ENCODE data around the gene CBARP.

Gene CBARP

GRCh38 chr19:1270854-1271527, 33.2 kb upstream of the CBARP start:
- no peak for TF ChIP-seq CTCF (conservative IDR thresholded peaks at IDR 0.05; ENCODE audit: low read depth, low read length)
- peak overlapping the region; percentile 81; the same call in 1 of the 2 replicates for H3K27ac ChIP-seq

GRCh38 chr19:1270213-1270853, 32.5 kb upstream of the CBARP start:
- H2AFZ ChIP-seq (ENCODE audit: low read depth), result no peak overlapping the region
- H3K4me1 ChIP-seq (ENCODE audit: low read depth, poor library complexity, severe bottlenecking), result peaks cover 35% of the 10 kb centered on the region
- H3K36me3 ChIP-seq (ENCODE audit: insufficient read depth), result peaks cover 25% of the 10 kb centered on the region; the same call in 1 of the 2 replicates
- peak overlapping the region; percentile 81 for H3K27ac ChIP-seq
- peak overlapping the region; percentile 72 for H3K9ac ChIP-seq
- H3K27me3 ChIP-seq (ENCODE audit: insufficient read depth, low read depth), result no peaks in the 10 kb centered on the region
- no peak for TF ChIP-seq CTCF (conservative IDR thresholded peaks at IDR 0.05; ENCODE audit: low read depth, low read length)
- H3K79me2 ChIP-seq (ENCODE audit: insufficient read depth, low read depth), result peaks cover 36% of the 10 kb centered on the region
- H3K4me3 ChIP-seq (IDR thresholded peaks at IDR 0.05; ENCODE audit: insufficient read depth, low read depth, low read length), result peak overlapping the region; percentile 50
- no peaks in the 10 kb centered on the region for H4K20me1 ChIP-seq (ENCODE audit: insufficient read depth)
- H3K4me2 ChIP-seq, result peak overlapping the region; percentile 95

More at GRCh38 chr19:1270854-1271527, 33.2 kb upstream of the CBARP start:
- Histone ChIP-seq H3K27me3 (ENCODE audit: insufficient read depth, low read depth) (no peaks in the 10 kb centered on the region), H3K36me3 (ENCODE audit: insufficient read depth) (peaks cover 25% of the 10 kb centered on the region; the same call in 1 of the 2 replicates), H3K4me1 (ENCODE audit: low read depth, poor library complexity, severe bottlenecking) (peaks cover 32% of the 10 kb centered on the region), H3K4me3 (IDR thresholded peaks at IDR 0.05; ENCODE audit: insufficient read depth, low read depth, low read length) (no peak overlapping the region), H3K79me2 (ENCODE audit: insufficient read depth, low read depth) (peaks cover 36% of the 10 kb centered on the region), H2AFZ (ENCODE audit: low read depth) (no peak overlapping the region), H3K9ac (peak overlapping the region; percentile 72; the same call in 1 of the 2 replicates), H4K20me1 (ENCODE audit: insufficient read depth) (no peaks in the 10 kb centered on the region), H3K4me2 (peak overlapping the region; percentile 95)

- Histone ChIP-seq H3K9ac (peak overlapping the region; percentile 72), H3K27me3 (ENCODE audit: insufficient read depth, low read depth) (no peaks in the 10 kb centered on the region), H2AFZ (ENCODE audit: low read depth) (no peak overlapping the region), H4K20me1 (ENCODE audit: insufficient read depth) (no peaks in the 10 kb centered on the region), H3K4me3 (IDR thresholded peaks at IDR 0.05; ENCODE audit: insufficient read depth, low read depth, low read length) (peak overlapping the region; percentile 50), H3K4me2 (peak overlapping the region; percentile 95), H3K4me1 (ENCODE audit: low read depth, poor library complexity, severe bottlenecking) (peaks cover 35% of the 10 kb centered on the region), H3K79me2 (ENCODE audit: insufficient read depth, low read depth) (peaks cover 36% of the 10 kb centered on the region), H3K36me3 (ENCODE audit: insufficient read depth) (peaks cover 25% of the 10 kb centered on the region; the same call in 1 of the 2 replicates), H3K27ac (peak overlapping the region; percentile 81)
- TF ChIP-seq CTCF (conservative IDR thresholded peaks at IDR 0.05; ENCODE audit: low read depth, low read length), result no peak
These were observed 31.8 kb upstream of the CBARP start for GRCh38 chr19:1269478-1270212.

GRCh38 chr19:1269065-1269477, 31.3 kb upstream of the CBARP start, which contains the start of gene CIRBP:
TSS of gene CIRBP (plus strand) at chr19:1269332. CDS start at chr19:1270934, 1,602 bp downstream.
- no peaks in the 10 kb centered on the region for H4K20me1 ChIP-seq (ENCODE audit: insufficient read depth)
- peak within 1 kb of the TSS; percentile 95 for H3K4me2 ChIP-seq
- peak within 1 kb of the TSS; percentile 36; the same call in 1 of the 2 replicates for H2AFZ ChIP-seq (ENCODE audit: low read depth)
- H3K27ac ChIP-seq, result peak within 1 kb of the TSS; percentile 81
- peaks cover 36% of the 10 kb centered on the region for H3K79me2 ChIP-seq (ENCODE audit: insufficient read depth, low read depth)
- H3K27me3 ChIP-seq (ENCODE audit: insufficient read depth, low read depth), result no peaks in the 10 kb centered on the region
- peaks cover 21% of the 10 kb centered on the region; the same call in 1 of the 2 replicates for H3K36me3 ChIP-seq (ENCODE audit: insufficient read depth)
- H3K9ac ChIP-seq, result peak within 1 kb of the TSS; percentile 72
- H3K4me3 ChIP-seq (IDR thresholded peaks at IDR 0.05; ENCODE audit: insufficient read depth, low read depth, low read length), result peak within 1 kb of the TSS; percentile 50
- TF ChIP-seq CTCF (conservative IDR thresholded peaks at IDR 0.05; ENCODE audit: low read depth, low read length), result no peak
- peaks cover 35% of the 10 kb centered on the region for H3K4me1 ChIP-seq (ENCODE audit: low read depth, poor library complexity, severe bottlenecking)
